Thyroid gland (tissue), 4 donors: Measurements from ENCODE around the gene PTGES3L.

Experiments
- POLR2A ChIP-seq, 2 donors: fragments of 450-650 bp; IDR thresholded peaks; one replicate each; pipeline ENCODE4 v1.6.1; 2017; ENCODE audit warnings: antibody characterized with exemption in 2 of 2, mild to moderate bottlenecking in 2 of 2, moderate library complexity in 1 of 2
- TF ChIP-seq, protein P1 (sequence below), 6 experiments: fragments of 200-600 bp in 3 of 6; fragments of 450-650 bp in 3 of 6; sonication (generic) in 3 of 6; IDR thresholded peaks; one replicate each; pipeline ENCODE4 v1.5.1; 2016 to 2019; ENCODE audit warnings: antibody characterized with exemption in 6 of 6, mild to moderate bottlenecking in 2 of 6, inconsistent platforms in 1 of 6, moderate library complexity in 1 of 6

DNA sequence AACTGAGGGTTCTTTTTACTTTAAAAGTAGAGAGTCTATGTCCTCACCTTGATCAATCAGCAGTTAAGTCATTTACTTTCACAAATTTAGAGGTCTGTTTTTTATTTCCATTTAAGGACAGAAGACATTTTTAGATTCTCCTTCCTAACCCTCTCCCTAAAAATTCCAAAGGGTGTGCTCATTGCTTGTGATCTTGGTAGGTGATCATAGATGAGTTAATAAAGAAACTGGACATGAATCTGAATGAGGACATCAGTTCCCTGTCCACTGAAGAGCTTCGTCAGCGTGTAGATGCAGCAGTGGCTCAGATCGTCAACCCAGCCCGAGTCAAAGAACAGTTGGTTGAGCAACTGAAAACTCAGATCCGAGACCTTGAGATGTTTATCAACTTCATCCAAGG lies 9.3 kb upstream of the PTGES3L start:
- no peak for TF ChIP-seq POLR2A (IDR thresholded peaks at IDR 0.05)
- TF ChIP-seq, protein P1, sequence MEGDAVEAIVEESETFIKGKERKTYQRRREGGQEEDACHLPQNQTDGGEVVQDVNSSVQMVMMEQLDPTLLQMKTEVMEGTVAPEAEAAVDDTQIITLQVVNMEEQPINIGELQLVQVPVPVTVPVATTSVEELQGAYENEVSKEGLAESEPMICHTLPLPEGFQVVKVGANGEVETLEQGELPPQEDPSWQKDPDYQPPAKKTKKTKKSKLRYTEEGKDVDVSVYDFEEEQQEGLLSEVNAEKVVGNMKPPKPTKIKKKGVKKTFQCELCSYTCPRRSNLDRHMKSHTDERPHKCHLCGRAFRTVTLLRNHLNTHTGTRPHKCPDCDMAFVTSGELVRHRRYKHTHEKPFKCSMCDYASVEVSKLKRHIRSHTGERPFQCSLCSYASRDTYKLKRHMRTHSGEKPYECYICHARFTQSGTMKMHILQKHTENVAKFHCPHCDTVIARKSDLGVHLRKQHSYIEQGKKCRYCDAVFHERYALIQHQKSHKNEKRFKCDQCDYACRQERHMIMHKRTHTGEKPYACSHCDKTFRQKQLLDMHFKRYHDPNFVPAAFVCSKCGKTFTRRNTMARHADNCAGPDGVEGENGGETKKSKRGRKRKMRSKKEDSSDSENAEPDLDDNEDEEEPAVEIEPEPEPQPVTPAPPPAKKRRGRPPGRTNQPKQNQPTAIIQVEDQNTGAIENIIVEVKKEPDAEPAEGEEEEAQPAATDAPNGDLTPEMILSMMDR (IDR thresholded peaks at IDR 0.05) = no peak
